ENCODE measurements around the gene MPDU1. TPM values are rescaled to one million over a fixed set of nuclear protein-coding genes. Genes with fewer than 3 reads are reported as not detected.
"Not testable (repeated sequence)": the region's sequence is repeated elsewhere in the genome, so short reads cannot be mapped to it uniquely, and the experiment has no call there.

The MPDU1 gene
- polyA plus RNA-seq, 1 donor, result 105 TPM

DNA sequence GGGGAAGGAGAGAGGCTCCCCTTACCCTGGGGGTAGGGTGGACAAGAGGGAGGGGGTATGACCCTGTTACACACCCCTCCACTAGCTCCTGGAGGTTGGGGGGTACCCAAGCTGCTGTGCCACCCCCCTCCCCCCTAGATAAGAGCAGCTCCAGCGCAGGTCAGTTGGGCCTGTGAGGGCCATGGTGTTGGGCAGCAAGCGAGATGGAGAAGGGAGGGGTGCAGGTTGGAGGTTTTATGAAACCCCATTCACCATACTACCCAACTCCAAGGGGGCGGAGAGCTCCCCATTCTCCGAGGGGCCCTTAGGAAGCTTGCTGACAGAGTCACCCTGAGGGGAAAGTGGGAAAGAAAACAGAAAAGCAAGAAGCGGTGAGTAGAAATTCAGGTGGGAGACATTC, 7.9 kb downstream of the MPDU1 start:
- no peaks in the 10 kb centered on the region for H3K9me3 ChIP-seq (ENCODE audit: control insufficient read depth, low read depth, low read length)
- H3K36me3 ChIP-seq (ENCODE audit: control insufficient read depth, insufficient read depth, low read length), result peaks cover 82% of the 10 kb centered on the region
- H3K27ac ChIP-seq (ENCODE audit: low read length), result no peak overlapping the region
- no peak overlapping the region for H3K4me3 ChIP-seq (ENCODE audit: low read length)
- no peaks in the 10 kb centered on the region for H3K27me3 ChIP-seq (ENCODE audit: control insufficient read depth, insufficient read depth, low read length)
- no peak for DNase-seq
- H3K4me1 ChIP-seq (ENCODE audit: control insufficient read depth, insufficient read depth, low read length), result peaks cover 8% of the 10 kb centered on the region
- WGBS (ENCODE audit: insufficient coverage, low lambda C conversion rate), result no CpG with 5 or more reads among the region's 5 CpGs

DNA sequence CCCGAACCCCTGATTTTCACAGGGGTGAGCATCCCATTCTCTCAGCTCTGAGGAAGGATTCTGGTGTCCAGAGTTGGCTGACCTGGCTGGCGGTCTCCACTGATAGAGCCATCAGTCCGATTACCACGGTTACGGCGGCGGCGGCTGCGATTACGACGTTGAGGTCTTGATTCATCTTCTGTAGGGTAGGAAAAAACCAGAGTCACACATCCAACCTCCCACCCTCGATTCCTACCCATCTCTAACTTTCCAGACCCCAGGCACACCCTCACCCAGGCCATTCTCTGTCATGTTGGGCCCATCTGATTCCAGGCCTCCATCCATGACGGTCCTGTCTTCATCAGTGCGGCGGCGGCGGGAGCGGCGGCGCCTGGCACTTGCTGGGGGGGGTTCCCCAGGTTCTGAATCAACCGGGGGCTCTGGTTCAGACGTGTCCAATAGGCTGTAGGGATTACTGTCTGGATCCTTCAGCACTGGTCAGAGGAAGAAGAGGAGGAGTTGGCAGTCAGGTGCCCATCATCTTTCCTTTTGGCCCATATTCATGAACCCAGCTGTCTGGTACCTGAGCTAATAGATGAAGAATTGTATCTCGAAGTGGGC, 8.9 kb downstream of the MPDU1 start:
- DNase-seq, result no peak
- Histone ChIP-seq H3K36me3 (ENCODE audit: control insufficient read depth, insufficient read depth, low read length) (peaks cover 81% of the 10 kb centered on the region), H3K27me3 (ENCODE audit: control insufficient read depth, insufficient read depth, low read length) (no peaks in the 10 kb centered on the region), H3K4me3 (ENCODE audit: low read length) (no peak overlapping the region), H3K4me1 (ENCODE audit: control insufficient read depth, insufficient read depth, low read length) (peaks cover 13% of the 10 kb centered on the region), H3K27ac (ENCODE audit: low read length) (no peak overlapping the region), H3K9me3 (ENCODE audit: control insufficient read depth, low read depth, low read length) (no peaks in the 10 kb centered on the region)
- 98% methylated on average over 8 of the region's 23 CpGs for WGBS (ENCODE audit: insufficient coverage, low lambda C conversion rate)

DNA sequence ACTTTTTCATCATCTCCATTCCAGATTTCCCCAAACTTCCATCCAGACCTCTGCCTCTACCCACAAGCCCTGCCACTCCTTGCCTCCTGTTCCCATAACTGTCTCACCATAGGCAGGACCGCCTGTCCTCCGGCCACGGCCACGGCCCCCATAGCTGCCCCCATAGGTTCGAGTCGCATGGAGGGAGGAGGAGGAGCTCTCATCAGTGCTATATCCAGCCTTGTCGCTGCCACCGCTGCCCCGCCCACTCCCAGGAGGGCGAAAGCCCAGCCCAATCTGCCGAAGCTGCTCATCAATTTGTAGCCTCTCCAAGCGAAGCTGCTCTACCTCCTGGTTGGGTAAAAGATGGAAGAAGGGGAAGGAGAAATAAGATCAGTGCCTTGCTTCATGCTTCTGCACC, 9.6 kb downstream of the MPDU1 start:
- H3K9me3 ChIP-seq (ENCODE audit: control insufficient read depth, low read depth, low read length), result no peaks in the 10 kb centered on the region
- H3K4me1 ChIP-seq (ENCODE audit: control insufficient read depth, insufficient read depth, low read length), result peaks cover 13% of the 10 kb centered on the region
- no peak for DNase-seq
- WGBS (ENCODE audit: insufficient coverage, low lambda C conversion rate), result no CpG with 5 or more reads among the region's 12 CpGs
- H3K36me3 ChIP-seq (ENCODE audit: control insufficient read depth, insufficient read depth, low read length), result peaks cover 75% of the 10 kb centered on the region
- H3K27me3 ChIP-seq (ENCODE audit: control insufficient read depth, insufficient read depth, low read length), result no peaks in the 10 kb centered on the region
- H3K4me3 ChIP-seq (ENCODE audit: low read length), result no peak overlapping the region
- H3K27ac ChIP-seq (ENCODE audit: low read length), result no peak overlapping the region

DNA sequence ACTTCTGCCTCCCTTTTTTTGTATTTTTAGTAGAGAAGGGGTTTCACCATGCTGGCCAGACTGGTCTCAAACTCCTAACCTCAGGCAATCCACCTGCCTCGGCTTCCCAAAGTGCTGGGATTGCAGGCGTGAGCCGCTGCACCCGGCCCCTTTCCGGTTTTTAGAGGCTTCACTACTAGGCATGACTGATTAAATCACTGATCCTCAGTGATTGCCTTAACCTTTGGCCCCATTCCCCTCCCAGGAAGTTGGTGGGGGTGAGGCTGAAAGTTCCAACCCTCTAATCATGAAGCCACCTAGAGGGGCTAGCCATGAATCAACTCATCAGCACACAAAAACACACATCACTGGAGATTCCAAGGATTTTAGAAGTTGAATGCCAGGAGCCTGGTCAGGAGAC, 13.9 kb downstream of the MPDU1 start:
- WGBS (ENCODE audit: insufficient coverage, low lambda C conversion rate), result no CpG with 5 or more reads among the region's 5 CpGs
- not testable (repeated sequence) for DNase-seq; H3K27me3 ChIP-seq (ENCODE audit: control insufficient read depth, insufficient read depth, low read length); H3K9me3 ChIP-seq (ENCODE audit: control insufficient read depth, low read depth, low read length); H3K27ac ChIP-seq (ENCODE audit: low read length); H3K4me1 ChIP-seq (ENCODE audit: control insufficient read depth, insufficient read depth, low read length); H3K4me3 ChIP-seq (ENCODE audit: low read length)
- H3K36me3 ChIP-seq (ENCODE audit: control insufficient read depth, insufficient read depth, low read length), result peaks cover 78% of the 10 kb centered on the region

DNA sequence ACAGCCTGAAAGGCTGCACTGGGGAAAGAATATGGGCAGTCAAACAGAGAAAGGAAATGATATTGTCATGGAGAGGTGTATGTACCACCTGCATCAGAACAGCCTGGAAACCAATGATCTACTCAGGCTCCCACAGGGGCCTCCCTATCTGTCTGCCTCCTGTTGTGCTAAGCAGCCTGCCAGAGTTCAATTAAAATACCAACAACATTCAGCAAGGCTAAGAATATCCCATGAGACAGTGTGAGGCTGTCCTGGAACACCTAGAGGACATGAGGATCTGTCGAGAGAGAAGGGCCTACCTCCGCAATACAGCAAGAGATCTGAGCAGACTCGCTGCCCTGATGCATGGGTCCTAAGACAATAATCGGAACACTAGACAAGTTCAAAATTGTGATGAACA, 22.6 kb downstream of the MPDU1 start:
- no peak overlapping the region for H3K4me3 ChIP-seq (ENCODE audit: low read length)
- no peaks in the 10 kb centered on the region for H3K27me3 ChIP-seq (ENCODE audit: control insufficient read depth, insufficient read depth, low read length)
- DNase-seq, result no peak
- 100% methylated on average over 3 of the region's 4 CpGs for WGBS (ENCODE audit: insufficient coverage, low lambda C conversion rate)
- H3K9me3 ChIP-seq (ENCODE audit: control insufficient read depth, low read depth, low read length), result no peaks in the 10 kb centered on the region
- no peaks in the 10 kb centered on the region for H3K4me1 ChIP-seq (ENCODE audit: control insufficient read depth, insufficient read depth, low read length)
- no peak overlapping the region for H3K27ac ChIP-seq (ENCODE audit: low read length)
- peaks cover 48% of the 10 kb centered on the region for H3K36me3 ChIP-seq (ENCODE audit: control insufficient read depth, insufficient read depth, low read length)

DNA sequence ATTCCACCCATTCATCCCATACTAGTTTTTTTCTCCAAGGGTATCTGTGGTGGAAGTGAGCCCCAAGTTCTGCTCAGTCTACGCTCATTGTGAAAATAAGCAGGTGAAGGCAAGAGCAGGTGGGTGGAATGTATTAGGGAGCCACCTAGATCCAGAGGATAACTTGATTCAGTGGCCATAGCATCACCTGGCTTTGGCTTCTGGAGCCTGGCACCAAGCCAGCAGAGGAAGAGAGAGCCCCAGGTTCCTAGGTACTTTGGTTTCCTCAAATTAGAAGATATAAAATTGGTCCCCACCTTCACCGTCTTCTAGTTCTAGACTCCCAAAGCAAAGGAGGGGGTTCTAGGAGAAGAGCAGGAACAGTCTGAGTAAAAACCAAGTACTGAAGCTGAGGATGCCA, 27.0 kb downstream of the MPDU1 start:
- Histone ChIP-seq H3K36me3 (ENCODE audit: control insufficient read depth, insufficient read depth, low read length) (peaks cover 16% of the 10 kb centered on the region), H3K9me3 (ENCODE audit: control insufficient read depth, low read depth, low read length) (no peaks in the 10 kb centered on the region), H3K27ac (ENCODE audit: low read length) (no peak overlapping the region), H3K4me3 (ENCODE audit: low read length) (no peak overlapping the region), H3K4me1 (ENCODE audit: control insufficient read depth, insufficient read depth, low read length) (peaks cover 15% of the 10 kb centered on the region), H3K27me3 (ENCODE audit: control insufficient read depth, insufficient read depth, low read length) (no peaks in the 10 kb centered on the region)
- no CpG with 5 or more reads among the region's 2 CpGs for WGBS (ENCODE audit: insufficient coverage, low lambda C conversion rate)
- DNase-seq, result no peak

DNA sequence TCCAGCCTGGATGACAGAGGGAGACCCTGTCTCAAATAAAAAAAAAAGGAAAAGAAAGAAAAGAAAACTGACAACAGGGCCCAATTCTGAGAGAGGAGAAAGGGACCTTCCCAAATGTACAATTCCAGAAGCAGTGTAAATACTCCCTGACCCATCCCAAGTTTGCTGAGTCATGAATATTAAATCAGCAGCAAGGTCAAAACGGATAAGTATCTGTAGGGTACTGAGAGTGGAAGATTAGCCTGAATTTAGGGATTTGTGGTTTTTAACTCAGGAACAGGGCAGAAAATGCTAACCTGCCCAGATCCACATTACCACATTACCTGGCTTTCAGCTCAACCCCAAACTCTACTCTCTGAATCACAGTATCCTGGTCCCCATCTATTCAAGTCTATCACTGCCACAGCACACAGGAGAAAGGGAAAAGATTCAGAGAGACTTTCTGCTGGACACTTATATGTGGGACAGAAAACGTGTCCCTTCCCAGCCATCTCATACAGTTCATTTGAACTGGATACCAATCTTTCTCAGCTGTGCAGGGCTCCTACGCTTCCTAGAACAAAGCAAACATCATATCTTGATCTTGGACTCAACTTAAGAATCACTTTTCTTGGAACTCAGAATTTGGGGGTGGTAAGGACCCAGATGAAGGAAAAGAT, 28.1 kb downstream of the MPDU1 start:
- DNase-seq, result no peak
- Histone ChIP-seq H3K27ac (ENCODE audit: low read length) (no peak overlapping the region), H3K27me3 (ENCODE audit: control insufficient read depth, insufficient read depth, low read length) (no peaks in the 10 kb centered on the region), H3K4me3 (ENCODE audit: low read length) (no peak overlapping the region), H3K36me3 (ENCODE audit: control insufficient read depth, insufficient read depth, low read length) (peaks cover 9% of the 10 kb centered on the region), H3K9me3 (ENCODE audit: control insufficient read depth, low read depth, low read length) (no peaks in the 10 kb centered on the region), H3K4me1 (ENCODE audit: control insufficient read depth, insufficient read depth, low read length) (peaks cover 15% of the 10 kb centered on the region)
- WGBS (ENCODE audit: insufficient coverage, low lambda C conversion rate), result no CpG with 5 or more reads among the region's 3 CpGs

DNA sequence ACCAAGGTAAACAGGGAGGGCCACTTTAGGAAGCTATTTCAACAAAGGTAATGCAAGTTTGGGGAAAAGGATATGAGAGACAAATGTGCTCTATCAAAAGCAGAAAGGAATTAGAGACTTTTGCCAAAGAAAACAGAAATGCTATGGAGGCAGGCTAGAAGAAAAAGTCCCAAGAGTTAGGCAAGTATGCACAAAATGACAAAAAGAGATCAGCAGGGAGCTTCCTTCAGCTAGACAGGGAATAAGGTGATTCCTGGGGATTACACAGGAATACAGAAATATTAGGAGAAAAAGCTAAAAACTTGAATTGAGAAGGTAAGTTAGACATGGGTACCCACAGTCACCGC, 28.6 kb downstream of the MPDU1 start:
- H3K27ac ChIP-seq (ENCODE audit: low read length), result no peak overlapping the region
- no peaks in the 10 kb centered on the region for H3K27me3 ChIP-seq (ENCODE audit: control insufficient read depth, insufficient read depth, low read length)
- no peak overlapping the region for H3K4me3 ChIP-seq (ENCODE audit: low read length)
- DNase-seq, result no peak
- no peaks in the 10 kb centered on the region for H3K9me3 ChIP-seq (ENCODE audit: control insufficient read depth, low read depth, low read length)
- peaks cover 9% of the 10 kb centered on the region for H3K36me3 ChIP-seq (ENCODE audit: control insufficient read depth, insufficient read depth, low read length)
- WGBS (ENCODE audit: insufficient coverage, low lambda C conversion rate), result 100% methylated on average over 1 of the region's 1 CpG
- peaks cover 15% of the 10 kb centered on the region for H3K4me1 ChIP-seq (ENCODE audit: control insufficient read depth, insufficient read depth, low read length)

DNA sequence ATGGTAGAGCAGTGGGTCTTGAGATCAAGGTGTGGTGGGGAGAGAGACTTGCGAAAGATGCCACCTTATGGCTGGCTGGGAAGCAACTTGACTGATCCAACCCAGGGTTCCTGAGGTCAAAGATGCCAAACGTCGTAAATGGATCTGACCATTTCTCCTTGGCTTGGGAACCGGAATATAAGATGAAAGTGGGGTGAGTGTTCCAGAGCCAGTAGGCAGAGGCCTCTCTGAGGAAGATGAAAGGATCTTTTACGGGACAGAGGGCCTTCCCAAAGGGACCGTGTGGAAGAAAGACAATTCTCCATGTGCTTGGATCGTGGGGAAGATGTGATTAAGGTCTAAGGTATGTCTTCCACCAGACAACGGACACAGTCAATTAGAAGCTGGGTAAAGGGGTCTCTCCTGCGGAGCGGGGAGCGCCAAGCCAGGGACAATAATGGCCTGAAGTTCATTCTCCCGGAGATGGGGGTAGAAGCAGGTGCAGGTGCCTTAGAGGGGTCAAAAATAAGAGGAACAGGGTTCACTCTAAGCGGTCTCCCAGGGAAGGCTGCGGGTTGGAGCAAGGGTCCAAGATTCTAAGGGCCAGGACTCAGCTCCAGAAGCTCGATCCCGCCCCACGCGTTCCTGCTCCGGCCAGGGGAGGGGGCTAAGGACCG, 30.2 kb downstream of the MPDU1 start:
- Histone ChIP-seq H3K9me3 (ENCODE audit: control insufficient read depth, low read depth, low read length) (no peaks in the 10 kb centered on the region), H3K36me3 (ENCODE audit: control insufficient read depth, insufficient read depth, low read length) (peaks cover 9% of the 10 kb centered on the region), H3K4me3 (ENCODE audit: low read length) (peak overlapping the region; percentile 89), H3K27ac (ENCODE audit: low read length) (peak overlapping the region; percentile 77), H3K27me3 (ENCODE audit: control insufficient read depth, insufficient read depth, low read length) (no peaks in the 10 kb centered on the region), H3K4me1 (ENCODE audit: control insufficient read depth, insufficient read depth, low read length) (peaks cover 15% of the 10 kb centered on the region)
- peak in 1 of 2 donors; percentile 54 for DNase-seq
- WGBS (ENCODE audit: insufficient coverage, low lambda C conversion rate), result no CpG with 5 or more reads among the region's 20 CpGs

DNA sequence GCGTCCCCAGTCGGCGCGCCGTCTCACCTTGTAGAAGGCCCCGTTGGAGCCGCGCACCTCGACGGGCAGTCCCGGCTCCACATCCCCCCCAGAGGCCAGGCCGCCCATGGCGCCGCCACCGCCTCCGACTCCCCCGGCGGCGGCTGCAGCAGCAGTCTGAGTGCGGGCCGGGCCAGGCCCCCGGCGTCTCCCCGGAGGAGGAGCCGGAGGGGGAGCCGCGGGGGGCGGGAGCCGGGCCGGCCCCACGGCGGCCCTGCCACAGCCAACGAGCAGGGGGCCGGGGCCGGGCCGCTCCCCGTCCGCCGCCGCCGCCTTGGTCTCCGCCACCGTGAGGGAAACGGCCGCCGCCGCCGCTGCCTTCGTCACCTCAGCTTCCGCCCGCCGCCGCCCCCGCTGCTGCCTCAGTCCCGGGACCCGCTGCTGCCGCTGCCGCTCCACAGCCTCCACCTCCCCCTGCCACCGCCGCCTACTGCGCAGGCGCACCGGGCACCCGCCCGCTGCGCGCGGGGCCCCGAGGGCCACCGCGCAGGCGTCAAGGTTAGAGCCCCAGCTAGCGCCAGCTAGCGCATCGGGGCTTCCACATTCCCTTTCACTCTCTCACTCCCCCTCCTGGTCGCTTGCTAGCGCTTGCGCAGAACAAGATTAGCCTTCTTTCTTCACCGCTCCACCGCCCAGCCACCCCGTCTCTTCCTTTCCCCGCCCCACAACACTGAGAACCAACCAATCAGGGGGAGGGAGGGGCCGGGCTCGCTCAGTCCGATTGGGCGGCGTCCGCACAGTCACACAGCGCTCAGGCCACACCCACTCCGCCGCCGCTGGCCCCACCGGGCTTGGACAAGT, 31.0 kb downstream of the MPDU1 start, which contains the start of gene FXR2:
Gene FXR2 (minus strand): TSS at position 473 of the 840 bp plus-strand sequence. CDS start 365 bp downstream, at position 108.
- H3K4me3 ChIP-seq (ENCODE audit: low read length), result peak within 1 kb of the TSS; percentile 89
- no CpG with 5 or more reads among the region's 93 CpGs for WGBS (ENCODE audit: insufficient coverage, low lambda C conversion rate)

More for the DNA sequence above, 31.0 kb downstream of the MPDU1 start, which contains the start of gene FXR2:
- peak; percentile 100 for DNase-seq
- H3K27me3 ChIP-seq (ENCODE audit: control insufficient read depth, insufficient read depth, low read length), result no peaks in the 10 kb centered on the region
- peaks cover 15% of the 10 kb centered on the region for H3K4me1 ChIP-seq (ENCODE audit: control insufficient read depth, insufficient read depth, low read length)
- H3K27ac ChIP-seq (ENCODE audit: low read length), result peak within 1 kb of the TSS; percentile 85
- no peaks in the 10 kb centered on the region for H3K9me3 ChIP-seq (ENCODE audit: control insufficient read depth, low read depth, low read length)
- H3K36me3 ChIP-seq (ENCODE audit: control insufficient read depth, insufficient read depth, low read length), result peaks cover 9% of the 10 kb centered on the region
